ENCODE results near the gene IMMP2L. TPM values are rescaled to one million over a fixed set of nuclear protein-coding genes. Genes with fewer than 3 reads are reported as not detected.

IMMP2L gene
- total RNA-seq, 1 experiment from 2014 or later: 8.6 TPM

GRCh38 chr7:111527545-111527944 is 34.7 kb downstream of the IMMP2L start:
- no peak for ATAC-seq
- POLR2A ChIA-PET (ENCODE audit: unreplicated experiment): interaction anchor here (0.7 kb wide), 1 partner anchor 65 kb away, joined by 10 read pairs; no protein-coding TSS in a partner anchor
- no peaks in the 10 kb centered on the region for H3K36me3 ChIP-seq (ENCODE audit: low read depth, low read length)
- H3K9me3 ChIP-seq (ENCODE audit: low read length): no peaks in the 10 kb centered on the region
- H3K4me1 ChIP-seq (ENCODE audit: insufficient read depth, low read length): peaks cover 33% of the 10 kb centered on the region
- H3K27me3 ChIP-seq (ENCODE audit: low read length): no peaks in the 10 kb centered on the region
- H3F3A ChIP-seq (ENCODE audit: low read length, unreplicated experiment): peaks cover 3% of the 10 kb centered on the region
- CTCF ChIA-PET: no interaction called here
- no peak overlapping the region for H3K4me2 ChIP-seq (ENCODE audit: low read length)
- H3K79me2 ChIP-seq (ENCODE audit: low read length): 0 out of 2 replicates have a peak, but pooled peaks cover 5% of the 10 kb centered on the region
- H3K4me3 ChIP-seq (ENCODE audit: low read length): no peak overlapping the region
- peak overlapping the region; percentile 95 for H3K27ac ChIP-seq (ENCODE audit: low read length)
- DNase-seq: no peak
- no TSS peak for BruUV-seq (replicated peaks)
- TF ChIP-seq EZH2phosphoT487 (IDR thresholded peaks at IDR 0.05; ENCODE audit: borderline replicate concordance, low read length) (no peak), CTCF (conservative IDR thresholded peaks at IDR 0.05; ENCODE audit: low read depth, low read length) (no peak), EZH2 (IDR thresholded peaks at IDR 0.05; ENCODE audit: low read length, unreplicated experiment) (no peak)
- intact Hi-C loops (cut with micrococcal nuclease): no loop called here
- no peak overlapping the region for H2AFZ ChIP-seq (ENCODE audit: low read length)
- H3K9me2 ChIP-seq (replicated peaks; ENCODE audit: low read length): no peaks in the 10 kb centered on the region
- no peaks in the 10 kb centered on the region for H4K20me1 ChIP-seq (ENCODE audit: low read length)
- H3K9ac ChIP-seq (ENCODE audit: low read length): 0 out of 2 replicates have a peak overlapping the region, but pooled peaks have one; percentile 22

GRCh38 chr7:111525100-111525499 is 37.2 kb downstream of the IMMP2L start:
- intact Hi-C loops (cut with micrococcal nuclease): no loop called here
- Histone ChIP-seq H3K4me3 (ENCODE audit: low read length) (no peak overlapping the region), H3K27ac (ENCODE audit: low read length) (no peak overlapping the region), H3K9me3 (ENCODE audit: low read length) (no peaks in the 10 kb centered on the region), H2AFZ (ENCODE audit: low read length) (no peak overlapping the region), H3K4me1 (ENCODE audit: insufficient read depth, low read length) (peaks cover 20% of the 10 kb centered on the region), H3K4me2 (ENCODE audit: low read length) (no peak overlapping the region), H3K9ac (ENCODE audit: low read length) (no peak overlapping the region), H3F3A (ENCODE audit: low read length, unreplicated experiment) (no peaks in the 10 kb centered on the region), H3K36me3 (ENCODE audit: low read depth, low read length) (0 out of 2 replicates have a peak, but pooled peaks cover 4% of the 10 kb centered on the region), H3K27me3 (ENCODE audit: low read length) (no peaks in the 10 kb centered on the region), H3K79me2 (ENCODE audit: low read length) (0 out of 2 replicates have a peak, but pooled peaks cover 5% of the 10 kb centered on the region), H4K20me1 (ENCODE audit: low read length) (no peaks in the 10 kb centered on the region), H3K9me2 (replicated peaks; ENCODE audit: low read length) (no peaks in the 10 kb centered on the region)
- DNase-seq (no peak), ATAC-seq (no peak)
- TF ChIP-seq EZH2phosphoT487 (IDR thresholded peaks at IDR 0.05; ENCODE audit: borderline replicate concordance, low read length): no peak
- no peak for TF ChIP-seq CTCF (conservative IDR thresholded peaks at IDR 0.05; ENCODE audit: low read depth, low read length)
- no TSS peak for BruUV-seq (replicated peaks)
- CTCF ChIA-PET: no interaction called here
- POLR2A ChIA-PET (ENCODE audit: unreplicated experiment): no interaction called here

GRCh38 chr7:111521660-111522059 is 40.6 kb downstream of the IMMP2L start:
- intact Hi-C loops (cut with micrococcal nuclease): no loop called here
- H3K4me2 ChIP-seq (ENCODE audit: low read length): no peak overlapping the region
- no peak overlapping the region for H3K9ac ChIP-seq (ENCODE audit: low read length)
- H3K4me3 ChIP-seq (ENCODE audit: low read length): no peak overlapping the region
- ATAC-seq (no peak), DNase-seq (no peak)
- no TSS peak for BruUV-seq (replicated peaks)
- H2AFZ ChIP-seq (ENCODE audit: low read length): no peak overlapping the region
- H3K4me1 ChIP-seq (ENCODE audit: insufficient read depth, low read length): peaks cover 17% of the 10 kb centered on the region
- CTCF ChIA-PET: no interaction called here
- no peaks in the 10 kb centered on the region for H3K9me3 ChIP-seq (ENCODE audit: low read length)
- no peaks in the 10 kb centered on the region for H4K20me1 ChIP-seq (ENCODE audit: low read length)
- 0 out of 2 replicates have a peak, but pooled peaks cover 10% of the 10 kb centered on the region for H3K36me3 ChIP-seq (ENCODE audit: low read depth, low read length)
- TF ChIP-seq CTCF (conservative IDR thresholded peaks at IDR 0.05; ENCODE audit: low read depth, low read length) (no peak), EZH2phosphoT487 (IDR thresholded peaks at IDR 0.05; ENCODE audit: borderline replicate concordance, low read length) (no peak), EZH2 (IDR thresholded peaks at IDR 0.05; ENCODE audit: low read length, unreplicated experiment) (no peak)
- H3K9me2 ChIP-seq (replicated peaks; ENCODE audit: low read length): no peaks in the 10 kb centered on the region
- no peak overlapping the region for H3K27ac ChIP-seq (ENCODE audit: low read length)
- peaks cover 7% of the 10 kb centered on the region for H3F3A ChIP-seq (ENCODE audit: low read length, unreplicated experiment)
- no peaks in the 10 kb centered on the region for H3K27me3 ChIP-seq (ENCODE audit: low read length)
- no peaks in the 10 kb centered on the region for H3K79me2 ChIP-seq (ENCODE audit: low read length)
- POLR2A ChIA-PET (ENCODE audit: unreplicated experiment): interaction anchor here (1.1 kb wide), 1 partner anchor 10 kb away, joined by 6 read pairs; no protein-coding TSS in a partner anchor
